Measurements from ENCODE around the gene ZBTB20.

DNA sequence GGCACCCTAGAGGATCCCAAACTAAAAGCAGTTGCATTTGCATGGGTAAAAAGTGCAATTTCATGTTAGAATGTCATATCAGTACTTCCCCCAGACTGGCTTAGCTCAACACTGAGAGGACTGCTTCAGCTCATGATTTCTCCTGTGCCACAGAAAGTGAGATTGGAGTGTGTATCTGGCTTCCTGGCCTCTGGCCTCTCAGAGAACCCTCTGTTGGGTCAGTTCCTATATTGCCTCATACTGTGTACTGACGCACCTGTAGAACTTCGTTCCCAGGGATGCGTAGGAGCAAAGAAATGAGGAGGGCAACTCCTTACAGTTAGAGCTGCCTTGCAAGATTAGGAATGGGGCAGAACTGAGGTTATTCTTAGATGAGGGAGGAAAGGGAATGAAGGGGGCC lies 512.5 kb downstream of the ZBTB20 start:
- TF ChIP-seq POLR2A (IDR thresholded peaks at IDR 0.05) = no peak
- TF ChIP-seq POLR2AphosphoS5 (IDR thresholded peaks at IDR 0.05) = no peak
